Measurements from ENCODE around the gene CSAG2.

Gene CSAG2

DNA sequence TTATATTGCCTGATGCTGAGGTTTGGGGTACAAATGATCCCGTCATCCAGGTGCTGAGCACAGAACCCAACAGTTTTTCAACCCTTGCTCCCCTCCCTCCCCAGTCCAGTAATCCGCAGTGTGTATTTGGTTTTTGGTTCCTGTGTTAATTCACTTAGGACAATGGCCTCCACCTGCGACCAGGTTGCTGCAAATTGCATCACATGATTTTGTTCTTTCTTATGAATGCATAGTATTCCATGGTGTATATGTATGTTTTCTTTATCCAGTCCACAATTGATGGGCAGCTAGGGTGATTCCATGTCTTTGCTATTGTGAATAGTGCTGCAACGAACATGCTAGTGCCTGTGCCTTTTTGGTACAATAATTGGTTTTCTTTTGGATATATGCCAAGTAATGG lies 46.0 kb downstream of the CSAG2 start:
- no peak for DNase-seq (ENCODE audit: low spot score)

GRCh38 chrX:152658302-152658701 lies 50.8 kb downstream of the CSAG2 start:
- DNase-seq (ENCODE audit: low spot score), result no peak

All from left forelimb (tissue), 1 donor.